Kidney tubule cell (primary cell): ENCODE data around the gene CEMP1.

Source experiments
- DNase-seq: peaks from one replicate; pipeline ENCODE4 v3.0.0-alpha.2; 2018; ENCODE audit warnings: low spot score

Gene CEMP1

DNA sequence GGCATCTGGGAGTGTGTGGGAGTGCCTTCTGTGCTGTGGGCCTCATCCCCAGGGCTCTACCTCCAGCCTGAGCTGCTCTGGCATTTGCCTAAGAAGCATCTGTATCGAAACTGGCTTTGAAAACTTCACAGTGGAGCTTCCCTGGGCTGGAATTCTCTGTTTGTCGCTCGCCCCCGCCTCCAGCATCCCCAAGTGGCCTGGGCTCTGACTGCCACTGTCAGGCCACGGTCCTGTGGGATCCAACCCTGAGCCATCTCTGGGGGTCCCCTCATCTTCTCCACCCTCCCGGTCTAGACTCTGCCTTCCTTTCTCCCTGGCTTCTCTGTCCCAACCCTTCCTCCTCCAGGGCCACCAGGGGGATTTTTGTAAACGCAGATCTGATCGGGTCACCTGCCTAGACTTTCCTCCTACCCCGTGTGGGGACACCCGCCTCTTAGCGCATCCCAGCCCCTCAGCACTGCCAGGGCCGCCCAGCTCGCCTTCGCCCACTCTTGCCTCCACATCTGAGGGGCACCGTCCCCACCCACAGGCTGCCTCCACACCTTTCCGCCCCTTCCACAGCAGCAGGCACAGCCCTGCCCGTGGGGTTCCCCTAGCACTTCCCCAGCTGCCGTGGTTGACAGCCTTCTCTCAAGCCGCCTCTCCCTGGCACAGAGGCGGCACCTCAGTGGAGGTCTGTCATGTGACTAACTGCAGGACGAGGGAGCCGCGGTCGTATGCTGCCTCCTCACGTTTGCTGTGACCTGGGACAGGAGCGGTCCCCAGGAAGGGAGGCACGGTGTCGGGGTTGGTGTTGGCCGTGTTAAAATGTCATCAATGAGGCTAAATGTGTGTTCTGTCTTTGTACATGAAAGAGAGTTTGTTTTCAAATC, 44.3 kb downstream of the CEMP1 start:
- peak; percentile 71 for DNase-seq

- no peak for DNase-seq
Observed at GRCh38 chr16:2485811-2486507, 45.2 kb downstream of the CEMP1 start.

GRCh38 chr16:2484898-2485508, 46.2 kb downstream of the CEMP1 start:
- no peak for DNase-seq

DNA sequence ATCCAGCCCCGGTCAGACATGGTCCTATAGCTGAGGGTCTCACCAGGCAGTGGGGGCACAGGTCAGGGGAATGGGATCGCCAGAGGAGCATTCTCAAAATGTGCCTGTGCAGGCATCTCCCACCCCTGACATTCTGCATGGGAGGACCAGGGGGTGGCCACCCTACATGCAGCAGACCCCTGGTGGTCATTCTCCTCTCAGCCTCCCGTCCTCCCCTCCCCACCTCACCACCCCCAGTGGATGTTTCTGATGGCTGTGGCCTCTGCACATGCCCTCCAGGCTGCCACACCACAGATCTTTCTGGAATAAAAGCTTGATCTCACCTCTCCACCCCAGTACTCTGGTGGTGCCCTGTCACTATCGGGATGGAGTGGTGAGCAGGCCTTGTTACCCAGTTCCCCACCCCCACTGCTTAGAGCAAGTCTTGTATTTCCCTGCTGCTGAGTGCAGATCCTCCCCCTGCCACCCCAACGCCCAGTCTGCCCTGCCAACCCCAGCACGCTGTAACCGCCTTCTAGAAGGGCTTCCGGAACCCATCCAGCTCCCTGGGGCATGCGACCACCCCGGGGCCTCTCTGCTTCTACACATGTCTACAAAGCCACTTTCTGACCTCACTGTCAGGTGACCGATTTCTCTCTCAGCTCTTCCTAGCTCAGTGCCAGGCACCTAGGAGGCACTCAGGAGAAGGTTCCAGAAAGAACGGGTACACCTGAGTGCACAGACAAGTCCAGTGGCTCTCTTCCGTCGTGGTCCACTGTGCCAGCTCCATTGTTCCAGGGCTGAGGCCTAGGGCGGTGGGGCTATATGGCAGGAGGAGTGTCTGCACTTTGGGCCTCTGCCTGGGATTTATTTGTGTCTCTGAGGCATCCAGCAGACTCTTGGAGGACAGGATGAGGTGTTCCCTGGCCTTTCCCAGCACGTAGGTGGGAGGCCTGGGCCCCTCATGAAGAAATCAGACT, 47.0 kb downstream of the CEMP1 start:
- DNase-seq: no peak

DNA sequence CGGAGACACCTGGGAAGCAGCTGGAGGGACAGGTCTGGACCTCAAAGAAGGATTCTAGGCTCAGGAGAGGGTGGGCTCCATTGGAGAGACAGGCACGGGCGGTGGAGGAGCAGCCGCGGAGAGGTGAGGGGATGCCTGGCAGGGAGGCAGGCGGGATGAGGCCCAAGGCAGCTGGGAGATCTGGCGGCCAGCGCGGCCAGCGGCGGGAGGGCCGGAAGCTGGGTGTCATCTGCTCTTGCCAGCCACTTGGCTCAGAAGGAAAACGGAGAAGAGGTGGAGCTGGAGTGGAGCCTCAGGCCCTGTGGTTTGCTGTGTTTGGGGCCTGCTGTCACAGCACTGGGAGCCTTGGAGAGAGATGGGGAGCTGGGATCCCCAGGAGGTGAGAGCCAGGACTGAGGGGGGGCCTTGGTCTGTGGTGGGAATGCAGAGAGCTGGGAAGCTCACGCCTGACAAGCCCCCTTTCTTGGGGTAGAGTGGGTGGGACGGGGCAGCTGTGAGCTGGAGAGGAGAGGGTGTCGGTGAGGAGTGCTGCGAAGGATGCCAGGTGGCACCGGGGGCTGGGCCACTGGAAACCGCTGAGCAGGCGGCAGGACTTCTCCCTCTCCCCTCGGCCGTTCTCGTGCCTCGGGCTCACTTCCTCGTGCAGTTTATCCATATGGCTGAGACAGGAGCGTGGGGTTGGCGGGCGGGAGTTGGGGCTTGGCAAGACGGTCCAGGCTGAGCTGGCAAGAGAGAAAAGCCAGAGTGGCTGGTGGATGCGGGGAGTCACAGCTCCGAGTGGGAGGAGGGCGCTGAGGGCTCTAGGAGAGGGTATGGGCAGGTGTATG, 48.3 kb downstream of the CEMP1 start:
- DNase-seq: no peak

DNA sequence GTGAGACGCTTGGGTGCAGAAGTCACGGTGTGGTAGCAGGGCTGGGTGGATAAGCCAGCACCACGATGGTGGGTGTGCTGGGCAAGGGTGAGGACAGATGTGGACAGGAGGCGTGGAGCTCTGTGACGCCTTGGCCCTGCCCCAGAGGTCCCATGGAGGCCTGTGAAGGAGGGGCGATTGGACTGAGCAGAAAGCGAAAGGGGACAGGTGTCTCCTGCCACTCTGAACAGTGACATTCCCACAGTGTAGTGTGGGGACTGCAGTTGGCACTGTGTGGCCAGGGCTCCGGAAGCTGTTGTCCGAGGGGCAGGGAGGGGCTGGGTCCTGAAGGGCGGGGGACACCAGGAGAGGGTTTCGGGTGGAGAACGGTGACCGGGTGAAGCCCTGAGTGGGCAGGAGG, 49.0 kb downstream of the CEMP1 start:
- no peak for DNase-seq

DNA sequence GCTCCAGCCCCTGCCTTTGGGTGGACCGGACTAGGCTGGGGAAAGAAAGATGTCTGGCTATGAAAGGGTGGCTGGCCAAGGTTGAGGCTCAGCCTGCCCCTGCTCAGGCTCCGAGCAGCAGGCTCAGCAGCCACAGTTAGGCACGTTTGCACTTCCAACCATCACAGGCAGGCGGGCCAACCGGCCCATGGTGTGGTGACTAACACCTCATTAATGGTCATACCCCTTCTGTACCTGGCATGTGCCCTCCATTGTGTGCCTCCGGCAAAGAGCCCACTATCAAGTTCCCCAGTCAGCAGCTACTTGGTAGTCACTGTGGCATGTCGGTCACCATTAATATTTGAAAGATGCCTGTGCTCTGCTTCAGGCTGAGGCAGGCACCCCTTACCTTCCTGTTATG, 49.5 kb downstream of the CEMP1 start:
- DNase-seq: peak; percentile 79

DNA sequence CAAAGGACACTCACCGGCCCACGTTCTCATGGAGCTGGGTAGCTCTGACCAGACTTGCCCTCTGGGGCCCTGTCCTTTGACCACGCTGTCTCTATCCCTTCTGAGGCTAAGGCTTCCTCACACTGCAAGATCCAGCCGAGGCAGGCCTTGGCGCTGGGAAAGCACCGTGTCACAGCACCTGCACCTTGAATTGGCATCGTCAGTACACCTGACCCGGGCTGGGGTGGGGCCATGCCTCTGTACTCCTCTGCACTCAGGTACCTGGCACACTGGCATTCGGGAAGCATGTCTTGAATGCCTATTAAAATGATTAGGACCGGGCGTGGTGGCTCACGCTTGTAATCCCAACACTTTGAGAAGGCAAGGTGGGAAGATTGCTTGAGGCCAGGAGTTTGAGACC, 50.3 kb downstream of the CEMP1 start:
- DNase-seq: peak; percentile 41
